Iris pigment epithelial cell (primary cell): ENCODE measurements around the gene C1orf50.
A peak's percentile ranks its signal among the peaks of the same experiment; 100 is the strongest.
"Not testable (repeated sequence)": the region's sequence is repeated elsewhere in the genome, so short reads cannot be mapped to it uniquely, and the experiment has no call there.

Source experiments
- DNase-seq: peaks from one replicate; pipeline ENCODE4 v3.0.0-alpha.2; 2011; ENCODE audit warnings: low read depth

Gene C1orf50

GRCh38 chr1:42801832-42802473 lies 34.9 kb downstream of the C1orf50 start:
- DNase-seq, result peak; percentile 48

GRCh38 chr1:42806171-42806570 lies 39.1 kb downstream of the C1orf50 start:
- no peak for DNase-seq

- peak; percentile 24 for DNase-seq
These were observed 39.5 kb downstream of the C1orf50 start for GRCh38 chr1:42806593-42806992.

GRCh38 chr1:42807056-42807668 lies 40.1 kb downstream of the C1orf50 start:
- no peak for DNase-seq

- not testable (repeated sequence) for DNase-seq
These were observed 47.8 kb downstream of the C1orf50 start for GRCh38 chr1:42814815-42815214.

- DNase-seq, result peak; percentile 23
These were observed 49.0 kb downstream of the C1orf50 start for GRCh38 chr1:42815941-42816584.

- DNase-seq, result peak; percentile 77
These were observed 49.8 kb downstream of the C1orf50 start, which contains the start of the genes ERMAP and SVBP for GRCh38 chr1:42816585-42817439. Gene ERMAP, plus strand, starts transcription at chr1:42817122. Its CDS starts 13,327 bp downstream, at chr1:42830449. Gene SVBP, minus strand, starts transcription at chr1:42817397. Its CDS starts 853 bp downstream, at chr1:42816544.

- DNase-seq, result no peak
These were observed 50.4 kb downstream of the C1orf50 start for GRCh38 chr1:42817440-42817767.

- DNase-seq, result no peak
These were observed 50.9 kb downstream of the C1orf50 start for GRCh38 chr1:42817976-42818375.

GRCh38 chr1:42820813-42821212 lies 53.8 kb downstream of the C1orf50 start:
- DNase-seq, result no peak

- no peak for DNase-seq
These were observed 54.6 kb downstream of the C1orf50 start for GRCh38 chr1:42821690-42822089.

GRCh38 chr1:42822800-42823392 lies 55.8 kb downstream of the C1orf50 start:
- DNase-seq, result peak; percentile 78

GRCh38 chr1:42824481-42825035 lies 57.5 kb downstream of the C1orf50 start:
- no peak for DNase-seq

- DNase-seq, result no peak
These were observed 58.2 kb downstream of the C1orf50 start for GRCh38 chr1:42825036-42825851.
